Measurements from ENCODE around the gene ARNT2. TPM values are rescaled to one million over a fixed set of nuclear protein-coding genes. Genes with fewer than 3 reads are reported as not detected.

ARNT2 gene
- total RNA-seq, 1 experiment from 2014 or later: 16.8 TPM

- Histone ChIP-seq H3K27me3 (ENCODE audit: control insufficient read depth, insufficient read depth, low read length) (peaks cover 12% of the 10 kb centered on the region), H3K4me1 (ENCODE audit: control insufficient read depth, insufficient read depth, low read length) (no peaks in the 10 kb centered on the region), H3K36me3 (ENCODE audit: control insufficient read depth, insufficient read depth, low read length) (no peaks in the 10 kb centered on the region), H3K27ac (ENCODE audit: low read length) (no peak overlapping the region), H3K4me3 (ENCODE audit: low read depth in 2 of 2, low read length in 2 of 2) (no peak overlapping the region), H3K9me3 (ENCODE audit: control insufficient read depth, insufficient read depth, low read depth, low read length) (no peaks in the 10 kb centered on the region)
- intact Hi-C loops (cut with micrococcal nuclease; ENCODE audit: unreplicated experiment) (no loop called here), in situ Hi-C loops (cut with HindIII; ENCODE audit: low pct_unique_long_range_greater_than_20kb, low sequenced_read_pairs) (no loop called here)
- no TSS peak for BruUV-seq (replicated peaks)
- CTCF ChIA-PET: no interaction called here
- POLR2A ChIA-PET: no interaction called here
- DNase-seq (ENCODE audit: low read depth, low spot score) (no peak), ATAC-seq (no peak)
- TF ChIP-seq POLR2AphosphoS5 (IDR thresholded peaks at IDR 0.05; ENCODE audit: low read depth, low read length): no peak
- TF ChIP-seq, protein P1, sequence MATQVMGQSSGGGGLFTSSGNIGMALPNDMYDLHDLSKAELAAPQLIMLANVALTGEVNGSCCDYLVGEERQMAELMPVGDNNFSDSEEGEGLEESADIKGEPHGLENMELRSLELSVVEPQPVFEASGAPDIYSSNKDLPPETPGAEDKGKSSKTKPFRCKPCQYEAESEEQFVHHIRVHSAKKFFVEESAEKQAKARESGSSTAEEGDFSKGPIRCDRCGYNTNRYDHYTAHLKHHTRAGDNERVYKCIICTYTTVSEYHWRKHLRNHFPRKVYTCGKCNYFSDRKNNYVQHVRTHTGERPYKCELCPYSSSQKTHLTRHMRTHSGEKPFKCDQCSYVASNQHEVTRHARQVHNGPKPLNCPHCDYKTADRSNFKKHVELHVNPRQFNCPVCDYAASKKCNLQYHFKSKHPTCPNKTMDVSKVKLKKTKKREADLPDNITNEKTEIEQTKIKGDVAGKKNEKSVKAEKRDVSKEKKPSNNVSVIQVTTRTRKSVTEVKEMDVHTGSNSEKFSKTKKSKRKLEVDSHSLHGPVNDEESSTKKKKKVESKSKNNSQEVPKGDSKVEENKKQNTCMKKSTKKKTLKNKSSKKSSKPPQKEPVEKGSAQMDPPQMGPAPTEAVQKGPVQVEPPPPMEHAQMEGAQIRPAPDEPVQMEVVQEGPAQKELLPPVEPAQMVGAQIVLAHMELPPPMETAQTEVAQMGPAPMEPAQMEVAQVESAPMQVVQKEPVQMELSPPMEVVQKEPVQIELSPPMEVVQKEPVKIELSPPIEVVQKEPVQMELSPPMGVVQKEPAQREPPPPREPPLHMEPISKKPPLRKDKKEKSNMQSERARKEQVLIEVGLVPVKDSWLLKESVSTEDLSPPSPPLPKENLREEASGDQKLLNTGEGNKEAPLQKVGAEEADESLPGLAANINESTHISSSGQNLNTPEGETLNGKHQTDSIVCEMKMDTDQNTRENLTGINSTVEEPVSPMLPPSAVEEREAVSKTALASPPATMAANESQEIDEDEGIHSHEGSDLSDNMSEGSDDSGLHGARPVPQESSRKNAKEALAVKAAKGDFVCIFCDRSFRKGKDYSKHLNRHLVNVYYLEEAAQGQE (IDR thresholded peaks at IDR 0.05; ENCODE audit: insufficient read depth in 1 of 2, low read depth in 2 of 2, low read length in 1 of 2): no peak
- TF ChIP-seq CTCF (IDR thresholded peaks at IDR 0.05): no peak
Observed at GRCh38 chr15:80374441-80374840, 29.7 kb upstream of the ARNT2 start.

- Histone ChIP-seq H3K27ac (ENCODE audit: low read length) (no peak overlapping the region), H3K36me3 (ENCODE audit: control insufficient read depth, insufficient read depth, low read length) (no peaks in the 10 kb centered on the region), H3K9me3 (ENCODE audit: control insufficient read depth, insufficient read depth, low read depth, low read length) (no peaks in the 10 kb centered on the region), H3K4me3 (ENCODE audit: low read depth in 2 of 2, low read length in 2 of 2) (no peak overlapping the region), H3K27me3 (ENCODE audit: control insufficient read depth, insufficient read depth, low read length) (peaks cover 12% of the 10 kb centered on the region), H3K4me1 (ENCODE audit: control insufficient read depth, insufficient read depth, low read length) (no peaks in the 10 kb centered on the region)
- TF ChIP-seq CTCF (IDR thresholded peaks at IDR 0.05): no peak
- TF ChIP-seq, protein P1 (IDR thresholded peaks at IDR 0.05; ENCODE audit: insufficient read depth in 1 of 2, low read depth in 2 of 2, low read length in 1 of 2): no peak
- no peak for TF ChIP-seq SIN3A (IDR thresholded peaks at IDR 0.05; ENCODE audit: borderline replicate concordance, insufficient read depth, low read depth, low read length)
- TF ChIP-seq TCF7L2 (IDR thresholded peaks at IDR 0.05; ENCODE audit: low read depth, low read length): no peak
- no peak for TF ChIP-seq POLR2AphosphoS5 (IDR thresholded peaks at IDR 0.05; ENCODE audit: low read depth, low read length)
- ATAC-seq: no peak
- BruUV-seq (replicated peaks): no TSS peak
- POLR2A ChIA-PET: no interaction called here
- in situ Hi-C loops (cut with HindIII; ENCODE audit: low pct_unique_long_range_greater_than_20kb, low sequenced_read_pairs) (no loop called here), intact Hi-C loops (cut with micrococcal nuclease; ENCODE audit: unreplicated experiment) (no loop called here)
- CTCF ChIA-PET: no interaction called here
- DNase-seq (ENCODE audit: low read depth, low spot score): no peak
Observed at GRCh38 chr15:80375968-80376891, 28.0 kb upstream of the ARNT2 start.
